Measurements from ENCODE around the gene EGFLAM. TPM values are rescaled to one million over a fixed set of nuclear protein-coding genes. Genes with fewer than 3 reads are reported as not detected.

Gene EGFLAM
- polyA plus RNA-seq, 1 donor from 2014 or later, result not detected

DNA sequence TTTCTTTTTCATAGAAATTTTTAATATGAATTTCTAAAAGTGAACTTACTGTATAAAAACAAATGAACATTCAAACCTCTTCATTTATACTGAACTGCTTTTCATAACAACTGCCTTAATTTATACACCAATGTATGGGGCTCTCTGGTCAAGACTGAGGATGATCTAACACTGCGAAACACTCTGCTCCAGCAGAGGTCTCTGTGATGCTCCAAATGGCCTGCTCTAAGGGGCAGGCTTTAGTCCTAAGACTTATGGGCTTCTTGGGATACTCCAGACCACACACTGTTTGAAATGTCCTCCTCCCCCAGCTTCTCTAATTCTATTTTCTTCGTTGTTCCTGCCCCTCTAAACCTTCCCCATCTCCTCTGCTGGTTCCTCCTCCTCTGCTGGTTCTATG is 239.6 kb downstream of the EGFLAM start:
- no peak overlapping the region for H3K4me3 ChIP-seq (ENCODE audit: low read length)
- H2AFZ ChIP-seq (ENCODE audit: low read depth, low read length), result no peak overlapping the region
- H4K20me1 ChIP-seq (ENCODE audit: insufficient read depth), result no peaks in the 10 kb centered on the region
- no peaks in the 10 kb centered on the region for H3K9me3 ChIP-seq (ENCODE audit: low read length)
- H3K9ac ChIP-seq (ENCODE audit: low read length), result no peak overlapping the region
- H3K9me2 ChIP-seq (ENCODE audit: insufficient read depth, low read length), result no peaks in the 10 kb centered on the region
- no peak overlapping the region for H3K27ac ChIP-seq (ENCODE audit: low read length)
- TF ChIP-seq SMC3 (conservative IDR thresholded peaks at IDR 0.05; ENCODE audit: poor library complexity), result no peak
- TF ChIP-seq MXI1 (conservative IDR thresholded peaks at IDR 0.05; ENCODE audit: poor library complexity, severe bottlenecking), result no peak
- no peak for TF ChIP-seq POLR2AphosphoS5 (IDR thresholded peaks at IDR 0.05)
- no peak for TF ChIP-seq TAF1 (IDR thresholded peaks at IDR 0.05; ENCODE audit: low read depth)
- TF ChIP-seq, protein P1, sequence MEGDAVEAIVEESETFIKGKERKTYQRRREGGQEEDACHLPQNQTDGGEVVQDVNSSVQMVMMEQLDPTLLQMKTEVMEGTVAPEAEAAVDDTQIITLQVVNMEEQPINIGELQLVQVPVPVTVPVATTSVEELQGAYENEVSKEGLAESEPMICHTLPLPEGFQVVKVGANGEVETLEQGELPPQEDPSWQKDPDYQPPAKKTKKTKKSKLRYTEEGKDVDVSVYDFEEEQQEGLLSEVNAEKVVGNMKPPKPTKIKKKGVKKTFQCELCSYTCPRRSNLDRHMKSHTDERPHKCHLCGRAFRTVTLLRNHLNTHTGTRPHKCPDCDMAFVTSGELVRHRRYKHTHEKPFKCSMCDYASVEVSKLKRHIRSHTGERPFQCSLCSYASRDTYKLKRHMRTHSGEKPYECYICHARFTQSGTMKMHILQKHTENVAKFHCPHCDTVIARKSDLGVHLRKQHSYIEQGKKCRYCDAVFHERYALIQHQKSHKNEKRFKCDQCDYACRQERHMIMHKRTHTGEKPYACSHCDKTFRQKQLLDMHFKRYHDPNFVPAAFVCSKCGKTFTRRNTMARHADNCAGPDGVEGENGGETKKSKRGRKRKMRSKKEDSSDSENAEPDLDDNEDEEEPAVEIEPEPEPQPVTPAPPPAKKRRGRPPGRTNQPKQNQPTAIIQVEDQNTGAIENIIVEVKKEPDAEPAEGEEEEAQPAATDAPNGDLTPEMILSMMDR (IDR thresholded peaks at IDR 0.05; ENCODE audit: poor library complexity, severe bottlenecking), result no peak
- TF ChIP-seq, protein P2, sequence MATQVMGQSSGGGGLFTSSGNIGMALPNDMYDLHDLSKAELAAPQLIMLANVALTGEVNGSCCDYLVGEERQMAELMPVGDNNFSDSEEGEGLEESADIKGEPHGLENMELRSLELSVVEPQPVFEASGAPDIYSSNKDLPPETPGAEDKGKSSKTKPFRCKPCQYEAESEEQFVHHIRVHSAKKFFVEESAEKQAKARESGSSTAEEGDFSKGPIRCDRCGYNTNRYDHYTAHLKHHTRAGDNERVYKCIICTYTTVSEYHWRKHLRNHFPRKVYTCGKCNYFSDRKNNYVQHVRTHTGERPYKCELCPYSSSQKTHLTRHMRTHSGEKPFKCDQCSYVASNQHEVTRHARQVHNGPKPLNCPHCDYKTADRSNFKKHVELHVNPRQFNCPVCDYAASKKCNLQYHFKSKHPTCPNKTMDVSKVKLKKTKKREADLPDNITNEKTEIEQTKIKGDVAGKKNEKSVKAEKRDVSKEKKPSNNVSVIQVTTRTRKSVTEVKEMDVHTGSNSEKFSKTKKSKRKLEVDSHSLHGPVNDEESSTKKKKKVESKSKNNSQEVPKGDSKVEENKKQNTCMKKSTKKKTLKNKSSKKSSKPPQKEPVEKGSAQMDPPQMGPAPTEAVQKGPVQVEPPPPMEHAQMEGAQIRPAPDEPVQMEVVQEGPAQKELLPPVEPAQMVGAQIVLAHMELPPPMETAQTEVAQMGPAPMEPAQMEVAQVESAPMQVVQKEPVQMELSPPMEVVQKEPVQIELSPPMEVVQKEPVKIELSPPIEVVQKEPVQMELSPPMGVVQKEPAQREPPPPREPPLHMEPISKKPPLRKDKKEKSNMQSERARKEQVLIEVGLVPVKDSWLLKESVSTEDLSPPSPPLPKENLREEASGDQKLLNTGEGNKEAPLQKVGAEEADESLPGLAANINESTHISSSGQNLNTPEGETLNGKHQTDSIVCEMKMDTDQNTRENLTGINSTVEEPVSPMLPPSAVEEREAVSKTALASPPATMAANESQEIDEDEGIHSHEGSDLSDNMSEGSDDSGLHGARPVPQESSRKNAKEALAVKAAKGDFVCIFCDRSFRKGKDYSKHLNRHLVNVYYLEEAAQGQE (IDR thresholded peaks at IDR 0.05; ENCODE audit: borderline replicate concordance), result no peak
- no peak for TF ChIP-seq RAD21 (conservative IDR thresholded peaks at IDR 0.05)
- TF ChIP-seq EZH2 (IDR thresholded peaks at IDR 0.05; ENCODE audit: borderline replicate concordance, insufficient read depth, low read length, poor library complexity, severe bottlenecking), result no peak
- no peak for TF ChIP-seq EP300 (conservative IDR thresholded peaks at IDR 0.05; ENCODE audit: poor library complexity, severe bottlenecking)
- H3K4me2 ChIP-seq (ENCODE audit: low read length), result no peak overlapping the region
- no peaks in the 10 kb centered on the region for H3K27me3 ChIP-seq (ENCODE audit: insufficient read depth, low read depth, low read length)
- no peaks in the 10 kb centered on the region for H3K36me3 ChIP-seq (ENCODE audit: insufficient read depth, low read length)
- H3K79me2 ChIP-seq (replicated peaks; ENCODE audit: insufficient read depth, low read length), result no peaks in the 10 kb centered on the region
- H3F3A ChIP-seq (ENCODE audit: insufficient read depth, low read length, poor library complexity, severe bottlenecking), result no peaks in the 10 kb centered on the region

DNA sequence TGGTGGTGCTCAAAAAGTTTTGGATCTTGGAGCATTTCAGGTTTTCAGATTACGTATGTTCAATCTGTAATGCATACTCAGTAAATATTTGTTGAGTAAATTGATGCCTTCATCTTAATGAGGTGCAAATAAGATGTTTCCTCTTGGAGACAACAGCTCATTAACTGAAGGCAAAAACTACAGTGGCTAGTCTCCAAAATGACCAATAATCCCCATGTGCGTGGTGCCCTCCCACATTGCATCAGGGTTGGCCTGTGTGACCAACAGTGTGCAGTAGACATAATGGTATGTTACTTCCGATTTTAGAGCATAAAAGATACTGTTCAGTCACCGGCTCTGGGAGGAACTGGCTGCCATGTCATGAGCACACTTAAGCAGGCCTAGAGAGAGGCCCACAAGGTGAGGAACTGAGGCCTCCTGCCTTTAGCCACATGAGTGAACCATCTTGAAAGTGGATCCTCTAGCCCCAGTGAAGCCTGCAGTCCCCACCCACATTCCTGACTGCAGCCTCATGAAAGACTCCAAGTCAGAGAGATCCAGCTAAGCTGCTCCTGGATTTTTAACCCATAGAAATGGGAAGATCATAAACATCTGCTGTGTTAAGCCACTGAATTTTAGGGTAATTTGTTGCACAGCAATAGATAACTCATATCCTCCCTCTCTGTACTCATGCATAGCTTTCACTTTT is 242.4 kb downstream of the EGFLAM start:
- H3K79me2 ChIP-seq (replicated peaks; ENCODE audit: insufficient read depth, low read length), result no peaks in the 10 kb centered on the region

More for the DNA sequence above, 242.4 kb downstream of the EGFLAM start:
- H3K9ac ChIP-seq (ENCODE audit: low read length), result no peak overlapping the region
- no peak overlapping the region for H3K27ac ChIP-seq (ENCODE audit: low read length)
- H3F3A ChIP-seq (ENCODE audit: insufficient read depth, low read length, poor library complexity, severe bottlenecking), result no peaks in the 10 kb centered on the region
- no peak overlapping the region for H3K4me3 ChIP-seq (ENCODE audit: low read length)
- no peaks in the 10 kb centered on the region for H3K36me3 ChIP-seq (ENCODE audit: insufficient read depth, low read length)
- no peak overlapping the region for H2AFZ ChIP-seq (ENCODE audit: low read depth, low read length)
- H3K4me2 ChIP-seq (ENCODE audit: low read length), result no peak overlapping the region
- no peaks in the 10 kb centered on the region for H3K27me3 ChIP-seq (ENCODE audit: insufficient read depth, low read depth, low read length)
- H3K9me2 ChIP-seq (ENCODE audit: insufficient read depth, low read length), result no peaks in the 10 kb centered on the region
- no peak for TF ChIP-seq SMC3 (conservative IDR thresholded peaks at IDR 0.05; ENCODE audit: poor library complexity)
- TF ChIP-seq, protein P1 (IDR thresholded peaks at IDR 0.05; ENCODE audit: poor library complexity, severe bottlenecking), result no peak
- no peak for TF ChIP-seq POLR2AphosphoS5 (IDR thresholded peaks at IDR 0.05)
- no peak for TF ChIP-seq TAF1 (IDR thresholded peaks at IDR 0.05; ENCODE audit: low read depth)
- no peak for TF ChIP-seq EP300 (conservative IDR thresholded peaks at IDR 0.05; ENCODE audit: poor library complexity, severe bottlenecking)
- TF ChIP-seq RAD21 (conservative IDR thresholded peaks at IDR 0.05), result no peak
- TF ChIP-seq, protein P2 (IDR thresholded peaks at IDR 0.05; ENCODE audit: borderline replicate concordance), result no peak
- TF ChIP-seq EZH2 (IDR thresholded peaks at IDR 0.05; ENCODE audit: borderline replicate concordance, insufficient read depth, low read length, poor library complexity, severe bottlenecking), result no peak
- TF ChIP-seq MXI1 (conservative IDR thresholded peaks at IDR 0.05; ENCODE audit: poor library complexity, severe bottlenecking), result no peak
- no peaks in the 10 kb centered on the region for H4K20me1 ChIP-seq (ENCODE audit: insufficient read depth)
- H3K9me3 ChIP-seq (ENCODE audit: low read length), result no peaks in the 10 kb centered on the region

Data from neural cell (in vitro differentiated cells).